ENCODE results near the gene KLHDC3. TPM values are rescaled to one million over a fixed set of nuclear protein-coding genes. Genes with fewer than 3 reads are reported as not detected.
"Not testable (repeated sequence)": the region's sequence is repeated elsewhere in the genome, so short reads cannot be mapped to it uniquely, and the experiment has no call there.

KLHDC3 gene
- total RNA-seq, 2 donors from 2014 or later, result 29.7 to 44.6 TPM

DNA sequence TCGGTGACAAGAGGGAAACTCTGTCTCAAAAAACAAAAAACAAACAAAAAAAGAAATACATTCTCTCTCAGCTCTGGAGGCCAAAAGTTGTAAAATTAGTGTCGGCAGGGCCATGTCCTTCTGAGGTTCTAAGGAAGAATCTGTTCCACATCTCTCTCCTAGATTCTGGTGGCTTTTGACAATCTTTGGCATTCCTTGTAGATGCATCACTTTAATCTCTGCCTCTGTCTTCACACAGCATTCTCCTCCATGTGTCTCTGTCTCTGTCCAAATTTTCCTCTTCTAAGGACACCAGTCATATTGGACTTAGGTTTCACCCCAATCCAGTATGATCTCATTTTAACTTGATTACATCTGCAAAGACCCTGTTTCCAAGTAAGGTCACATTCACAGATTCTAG, 20.6 kb upstream of the KLHDC3 start:
- no peak for ATAC-seq

DNA sequence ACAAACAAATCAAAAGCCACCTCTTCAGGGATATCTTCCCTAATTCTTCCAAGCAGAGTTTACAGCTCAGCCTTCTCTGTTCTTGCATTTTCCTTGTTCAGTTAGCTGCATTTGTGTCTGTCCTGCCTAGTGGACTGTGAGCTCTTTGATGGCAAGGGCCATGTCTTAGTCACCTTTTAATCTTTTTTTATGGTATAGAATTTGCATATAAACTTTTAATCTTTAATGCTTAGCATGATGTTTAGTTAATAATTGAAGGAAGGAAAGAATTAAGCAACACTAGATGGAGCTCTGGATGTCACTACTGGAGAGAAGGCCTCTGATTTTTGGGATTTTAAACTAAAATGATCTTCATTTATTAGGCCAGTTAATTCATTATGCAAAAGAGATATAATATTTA, 17.5 kb upstream of the KLHDC3 start:
- intact Hi-C loops (cut with DNase I), result no loop called here
- TF ChIP-seq, protein P1, sequence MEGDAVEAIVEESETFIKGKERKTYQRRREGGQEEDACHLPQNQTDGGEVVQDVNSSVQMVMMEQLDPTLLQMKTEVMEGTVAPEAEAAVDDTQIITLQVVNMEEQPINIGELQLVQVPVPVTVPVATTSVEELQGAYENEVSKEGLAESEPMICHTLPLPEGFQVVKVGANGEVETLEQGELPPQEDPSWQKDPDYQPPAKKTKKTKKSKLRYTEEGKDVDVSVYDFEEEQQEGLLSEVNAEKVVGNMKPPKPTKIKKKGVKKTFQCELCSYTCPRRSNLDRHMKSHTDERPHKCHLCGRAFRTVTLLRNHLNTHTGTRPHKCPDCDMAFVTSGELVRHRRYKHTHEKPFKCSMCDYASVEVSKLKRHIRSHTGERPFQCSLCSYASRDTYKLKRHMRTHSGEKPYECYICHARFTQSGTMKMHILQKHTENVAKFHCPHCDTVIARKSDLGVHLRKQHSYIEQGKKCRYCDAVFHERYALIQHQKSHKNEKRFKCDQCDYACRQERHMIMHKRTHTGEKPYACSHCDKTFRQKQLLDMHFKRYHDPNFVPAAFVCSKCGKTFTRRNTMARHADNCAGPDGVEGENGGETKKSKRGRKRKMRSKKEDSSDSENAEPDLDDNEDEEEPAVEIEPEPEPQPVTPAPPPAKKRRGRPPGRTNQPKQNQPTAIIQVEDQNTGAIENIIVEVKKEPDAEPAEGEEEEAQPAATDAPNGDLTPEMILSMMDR (IDR thresholded peaks at IDR 0.05), result no peak
- no peak for TF ChIP-seq POLR2A (IDR thresholded peaks at IDR 0.05)

More for the DNA sequence above, 20.6 kb upstream of the KLHDC3 start:
- H3K36me3 ChIP-seq (replicated peaks in 1 of 2; ENCODE audit: insufficient read depth in 1 of 2, low read depth in 2 of 2), result peaks cover 0 to 8% of the 10 kb centered on the region in 2 donors
- H3K27ac ChIP-seq, result no peak overlapping the region
- H3K27me3 ChIP-seq, result no peaks in the 10 kb centered on the region
- intact Hi-C loops (cut with DNase I), result no loop called here
- TF ChIP-seq, protein P1 (IDR thresholded peaks at IDR 0.05), result no peak
- TF ChIP-seq POLR2A (IDR thresholded peaks at IDR 0.05), result no peak
- H3K4me1 ChIP-seq, result no peaks in the 10 kb centered on the region
- no peak for DNase-seq
- H3K4me3 ChIP-seq, result no peak overlapping the region
- no peaks in the 10 kb centered on the region for H3K9me3 ChIP-seq
- 88 to 92% methylated on average over 2 of the region's 2 CpGs for WGBS, 2 donors

DNA sequence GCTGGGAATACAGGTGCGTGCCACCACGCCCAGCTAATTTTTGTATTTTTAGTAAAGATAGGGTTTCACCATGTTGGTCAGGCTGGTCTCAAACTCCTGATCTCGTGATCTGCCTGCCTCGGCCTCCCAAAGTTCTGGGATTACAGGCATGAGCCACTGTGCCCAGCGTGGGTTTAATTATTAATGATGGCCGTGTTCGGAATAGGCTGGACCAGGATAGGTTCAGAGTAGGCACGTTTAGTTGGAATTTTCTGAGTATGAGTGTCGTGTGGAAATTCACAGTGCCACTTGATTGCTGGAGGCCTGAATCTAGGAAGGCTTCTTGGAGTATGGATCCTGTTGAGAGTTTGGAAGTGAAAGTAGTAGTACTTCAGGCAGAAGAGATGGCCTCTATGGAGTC, 15.8 kb upstream of the KLHDC3 start:
- ATAC-seq; intact Hi-C loops (cut with DNase I); H3K4me1 ChIP-seq; H3K27me3 ChIP-seq; H3K36me3 ChIP-seq (replicated peaks in 1 of 2; ENCODE audit: insufficient read depth in 1 of 2, low read depth in 2 of 2); DNase-seq; H3K27ac ChIP-seq; H3K4me3 ChIP-seq; H3K9me3 ChIP-seq: not testable (repeated sequence)
- WGBS, 2 donors, result 74 to 85% methylated on average over 9 of the region's 9 CpGs

More for the DNA sequence above, 17.5 kb upstream of the KLHDC3 start:
- Histone ChIP-seq H3K27ac (no peak overlapping the region), H3K36me3 (replicated peaks in 1 of 2; ENCODE audit: insufficient read depth in 1 of 2, low read depth in 2 of 2) (no peaks in the 10 kb centered on the region), H3K4me3 (no peak overlapping the region), H3K27me3 (no peaks in the 10 kb centered on the region), H3K4me1 (no peaks in the 10 kb centered on the region), H3K9me3 (no peaks in the 10 kb centered on the region)
- ATAC-seq, result no peak
- DNase-seq, result no peak

DNA sequence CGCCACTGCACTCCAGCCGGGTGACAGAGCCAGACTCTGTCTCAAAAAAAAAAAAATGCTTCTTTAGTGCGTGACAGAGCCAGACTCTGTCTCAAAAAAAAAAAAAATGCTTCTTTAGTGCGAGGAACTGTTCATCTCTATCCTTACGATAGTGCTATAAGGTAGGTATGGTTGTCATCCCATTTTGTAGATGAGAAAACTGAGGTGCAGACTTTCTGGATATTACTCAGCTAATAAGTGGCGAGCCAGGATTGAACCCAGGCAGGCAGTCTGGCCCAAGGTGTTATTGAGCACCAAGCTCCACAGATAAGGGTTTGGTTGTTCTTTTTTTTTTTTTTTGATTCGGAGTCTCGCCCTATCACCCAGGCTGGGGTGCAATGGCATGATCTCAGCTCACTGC, 12.2 kb upstream of the KLHDC3 start:
- no peaks in the 10 kb centered on the region for H3K27me3 ChIP-seq
- H3K4me3 ChIP-seq, result no peak overlapping the region
- WGBS, 2 donors, result 91 to 96% methylated on average over 8 of the region's 8 CpGs
- ATAC-seq (no peak), DNase-seq (no peak)
- no peaks in the 10 kb centered on the region for H3K4me1 ChIP-seq
- no peak for TF ChIP-seq POLR2A (IDR thresholded peaks at IDR 0.05)
- TF ChIP-seq, protein P1 (IDR thresholded peaks at IDR 0.05), result no peak
- H3K27ac ChIP-seq, result no peak overlapping the region
- intact Hi-C loops (cut with DNase I), result no loop called here
- H3K9me3 ChIP-seq, result no peaks in the 10 kb centered on the region
- H3K36me3 ChIP-seq (replicated peaks in 1 of 2; ENCODE audit: insufficient read depth in 1 of 2, low read depth in 2 of 2), result peaks cover 0 to under 1% of the 10 kb centered on the region in 2 donors

DNA sequence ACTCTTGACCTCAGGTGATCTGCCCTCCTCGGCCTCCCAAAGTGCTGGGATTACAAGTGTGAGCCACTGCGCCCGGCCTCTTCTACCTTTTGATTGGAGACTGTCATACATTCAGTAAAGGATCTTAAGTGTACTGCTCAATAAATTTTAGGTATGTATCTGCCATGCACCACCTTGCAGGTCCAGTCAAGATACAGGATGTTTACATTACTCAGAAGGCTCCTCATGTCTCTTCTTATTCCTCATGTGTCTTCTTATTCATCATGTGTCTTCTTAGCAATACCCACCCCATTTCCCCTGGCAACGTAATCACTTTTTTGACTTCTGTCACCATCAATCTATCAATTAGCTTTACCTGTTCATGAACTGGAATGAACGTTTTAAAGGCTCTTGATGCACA, 8.2 kb upstream of the KLHDC3 start:
- Histone ChIP-seq H3K4me3 (no peak overlapping the region), H3K27me3 (no peaks in the 10 kb centered on the region), H3K9me3 (no peaks in the 10 kb centered on the region), H3K4me1 (no peaks in the 10 kb centered on the region), H3K36me3 (replicated peaks in 1 of 2; ENCODE audit: insufficient read depth in 1 of 2, low read depth in 2 of 2) (peaks cover 0 to 9% of the 10 kb centered on the region in 2 donors), H3K27ac (no peak overlapping the region)
- DNase-seq, result no peak
- TF ChIP-seq, protein P1 (IDR thresholded peaks at IDR 0.05), result no peak
- TF ChIP-seq POLR2A (IDR thresholded peaks at IDR 0.05), result no peak
- intact Hi-C loops (cut with DNase I), result no loop called here
- 78 to 86% methylated on average over 4 to 5 of the region's 5 CpGs for WGBS, 2 donors
- no peak for ATAC-seq

Measured in body of pancreas (tissue), 4 donors.